ENCODE results near the gene HEPACAM. TPM values are rescaled to one million over a fixed set of nuclear protein-coding genes. Genes with fewer than 3 reads are reported as not detected.

Gene HEPACAM
- polyA plus RNA-seq, 1 donor, result 0.06 TPM

GRCh38 chr11:124899383-124900145, 36.3 kb downstream of the HEPACAM start:
- DNase-seq (ENCODE audit: low read depth), result no peak

GRCh38 chr11:124898711-124899110, 37.1 kb downstream of the HEPACAM start:
- DNase-seq (ENCODE audit: low read depth), result no peak

DNA sequence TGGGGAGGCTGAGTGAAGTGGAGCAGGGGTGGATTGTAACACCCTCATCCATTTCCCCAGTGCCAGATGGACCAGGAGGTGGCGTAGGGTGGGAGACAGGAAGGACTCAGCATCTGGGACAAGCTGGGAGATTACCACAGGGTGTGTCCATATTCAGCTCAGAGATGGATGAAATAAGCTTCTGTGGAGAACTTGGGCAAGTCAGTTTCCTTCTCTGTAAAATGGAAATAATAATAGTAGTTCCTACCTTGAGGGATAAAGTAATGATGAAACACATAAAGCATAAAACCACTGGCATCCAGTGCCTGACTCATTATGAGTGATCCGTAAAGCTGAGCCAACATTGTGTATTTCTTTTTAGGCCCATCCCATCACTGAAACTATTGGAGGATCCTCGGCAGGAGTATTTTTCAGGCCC, 37.6 kb downstream of the HEPACAM start:
- no peak for DNase-seq (ENCODE audit: low read depth)

- no peak for DNase-seq (ENCODE audit: low read depth)
Observed at GRCh38 chr11:124897674-124898262, 38.1 kb downstream of the HEPACAM start, which contains the start of gene ROBO4. Gene ROBO4, minus strand, starts transcription at chr11:124897865. Its CDS starts 70 bp downstream, at chr11:124897795.

GRCh38 chr11:124896821-124897391, 38.9 kb downstream of the HEPACAM start:
- DNase-seq (ENCODE audit: low read depth), result no peak

DNA sequence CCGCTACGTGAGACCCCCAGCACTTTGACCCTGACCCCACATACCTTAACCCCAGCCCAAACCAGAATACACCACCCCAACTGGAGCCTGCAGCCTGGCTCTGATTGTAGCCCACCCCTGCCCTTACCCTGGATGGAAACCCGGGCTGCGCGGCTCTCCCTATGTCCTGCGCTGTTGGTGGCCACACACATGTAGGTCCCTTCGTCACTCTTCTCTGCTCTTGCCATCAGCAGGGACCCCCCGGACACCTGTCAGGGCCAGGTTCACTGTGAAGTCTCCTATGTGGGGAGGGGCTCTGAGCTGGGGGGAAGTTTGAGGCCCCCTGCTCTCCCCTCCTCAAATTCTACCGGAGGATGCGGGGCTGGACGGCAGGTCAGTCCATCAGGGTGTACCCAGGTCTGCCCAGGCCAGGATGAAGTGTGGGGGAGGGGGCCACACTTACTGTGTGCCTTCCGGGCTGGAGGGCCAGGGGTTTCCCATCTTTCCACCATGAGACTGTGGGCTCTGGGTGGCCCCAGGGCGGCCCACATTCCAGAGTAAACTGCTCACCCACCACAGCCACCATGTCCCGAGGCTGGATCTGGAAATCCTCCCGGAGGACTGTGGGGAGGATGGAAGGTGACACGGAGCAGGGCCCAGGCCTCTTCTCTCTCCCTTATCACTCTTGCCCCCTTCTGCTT, 39.6 kb downstream of the HEPACAM start:
- no peak for DNase-seq (ENCODE audit: low read depth)

DNA sequence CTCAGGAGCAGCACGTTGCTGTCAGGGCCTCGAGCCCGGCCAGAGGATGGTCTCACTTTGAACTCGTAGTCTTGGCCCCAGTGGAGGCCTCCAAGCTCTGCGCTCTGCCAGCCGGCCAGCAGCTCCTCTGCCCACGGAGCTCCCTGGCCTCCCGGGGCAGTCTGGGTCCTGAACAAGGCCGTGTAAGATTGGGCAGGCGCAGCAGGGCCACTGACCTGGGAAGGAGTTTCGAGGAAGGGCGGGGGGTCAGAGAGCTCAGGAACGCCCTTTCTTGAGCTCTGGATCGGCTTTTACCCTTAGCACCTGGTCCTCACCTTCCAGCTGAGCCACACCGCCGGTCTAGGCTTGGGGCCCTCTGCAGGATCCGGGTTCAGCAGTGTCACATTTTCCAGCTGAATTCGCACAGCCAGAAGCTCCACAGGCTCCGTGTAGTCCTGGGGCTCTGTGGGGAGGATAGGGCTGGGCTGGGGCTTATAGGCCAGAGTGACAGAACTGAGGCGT, 40.3 kb downstream of the HEPACAM start:
- DNase-seq (ENCODE audit: low read depth), result no peak

GRCh38 chr11:124894606-124895430, 41.0 kb downstream of the HEPACAM start:
- DNase-seq (ENCODE audit: low read depth), result no peak

GRCh38 chr11:124893781-124894401, 42.0 kb downstream of the HEPACAM start:
- no peak for DNase-seq (ENCODE audit: low read depth)

GRCh38 chr11:124892750-124893454, 42.9 kb downstream of the HEPACAM start:
- no peak for DNase-seq (ENCODE audit: low read depth)

- DNase-seq (ENCODE audit: low read depth), result no peak
Observed at GRCh38 chr11:124892146-124892545, 43.7 kb downstream of the HEPACAM start.

DNA sequence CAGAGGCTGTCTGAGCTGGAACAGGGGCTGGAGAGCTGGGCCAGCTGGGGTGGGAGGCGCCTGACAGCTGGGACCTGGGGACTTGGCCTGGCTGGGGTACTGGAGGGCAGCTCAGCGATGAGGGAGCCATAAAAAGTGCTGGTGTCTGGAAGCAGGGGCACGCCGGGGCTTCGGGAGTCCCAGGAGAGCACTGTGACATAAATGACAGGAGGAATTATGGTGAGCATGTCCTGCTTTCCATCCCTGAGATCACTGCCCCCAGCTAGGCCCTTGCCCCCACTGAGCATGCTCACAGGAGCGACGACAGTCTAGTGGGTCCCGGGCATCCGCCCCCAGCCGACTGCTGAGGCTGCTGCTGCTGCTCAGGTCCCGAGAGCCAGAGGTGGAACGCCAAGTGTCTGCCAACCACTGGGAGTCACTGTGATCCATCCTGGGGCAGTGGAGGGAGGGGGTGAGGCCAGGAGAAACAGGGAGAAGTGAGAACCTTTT, 44.4 kb downstream of the HEPACAM start:
- no peak for DNase-seq (ENCODE audit: low read depth)

GRCh38 chr11:124890683-124891372, 45.0 kb downstream of the HEPACAM start:
- DNase-seq (ENCODE audit: low read depth), result no peak

- no peak for DNase-seq (ENCODE audit: low read depth)
Observed at GRCh38 chr11:124890151-124890550, 45.7 kb downstream of the HEPACAM start.

- no peak for DNase-seq (ENCODE audit: low read depth)
Observed at GRCh38 chr11:124889191-124890091, 46.4 kb downstream of the HEPACAM start.

GRCh38 chr11:124887667-124888013, 48.2 kb downstream of the HEPACAM start:
- DNase-seq (ENCODE audit: low read depth), result no peak

DNA sequence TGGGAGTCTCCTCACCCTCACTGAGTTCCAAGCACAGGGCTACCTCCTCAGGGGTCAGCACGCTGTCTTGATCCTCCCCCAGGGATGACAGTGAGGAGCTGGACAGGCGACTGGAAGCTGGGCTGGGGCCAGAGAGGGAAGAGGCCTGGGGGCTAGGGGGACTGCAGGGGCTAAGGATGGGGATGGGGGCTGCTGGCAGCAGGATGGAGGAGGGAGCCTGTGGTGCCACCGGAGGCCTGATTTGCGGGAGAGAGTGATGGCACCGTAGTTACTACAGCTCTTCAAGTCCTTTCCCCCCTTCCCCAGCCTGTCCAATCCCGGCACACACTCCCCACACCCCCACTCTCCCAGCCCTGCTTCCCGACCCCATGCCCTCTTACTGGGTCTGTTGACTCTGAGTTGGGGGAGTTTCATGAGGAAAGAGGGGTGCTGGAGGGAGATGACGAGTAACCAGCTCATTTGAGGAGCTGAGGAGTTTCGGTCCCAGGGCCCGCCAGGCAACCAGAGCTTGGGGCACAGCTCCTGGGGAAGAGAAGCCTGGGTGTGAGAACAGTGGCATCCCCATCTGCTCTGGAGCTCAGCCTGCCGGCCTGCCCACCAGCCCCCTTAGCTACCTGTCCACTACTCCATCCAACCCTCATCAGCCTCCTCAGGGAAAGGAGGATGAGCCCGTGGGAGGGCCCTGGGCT, 48.7 kb downstream of the HEPACAM start:
- no peak for DNase-seq (ENCODE audit: low read depth)

GRCh38 chr11:124886476-124886875, 49.4 kb downstream of the HEPACAM start:
- no peak for DNase-seq (ENCODE audit: low read depth)

Data from forelimb muscle (tissue), 1 donor.